Natural killer cell (primary cell): Measurements from ENCODE around the gene ABTB2. TPM values are rescaled to one million over a fixed set of nuclear protein-coding genes. Genes with fewer than 3 reads are reported as not detected.

Source experiments
- ATAC-seq, 3 donors: fragments of 150-1000 bp in 2 of 3; fragments of 200-7000 bp in 1 of 3; cut with Tn5 transposase; 1 replicate in 1 of 3; 2 replicates in 2 of 3; pipeline ENCODE4 v1.10.0; 2021; ENCODE audit warnings: mild to moderate bottlenecking in 2 of 3, moderate library complexity in 2 of 3
- DNase-seq, 2 donors: peaks; one replicate each; pipeline versions ENCODE4 v3.0.0 to v3.0.0-alpha.2; 2013 to 2021; ENCODE audit warnings: mixed read lengths in 1 of 2
- H3K27ac ChIP-seq: one replicate; pipeline ENCODE4 v1.5.1; 2013; ENCODE audit warnings: mild to moderate bottlenecking, low read length
- H3K27me3 ChIP-seq: one replicate; pipeline ENCODE4 v1.6.1; 2013; ENCODE audit warnings: low read length; ENCODE audit not compliant: control insufficient read depth, insufficient read depth
- H3K36me3 ChIP-seq: one replicate; pipeline ENCODE4 v1.6.1; 2013; ENCODE audit warnings: low read length; ENCODE audit not compliant: control insufficient read depth, insufficient read depth
- H3K4me1 ChIP-seq: one replicate; pipeline ENCODE4 v1.6.1; 2013; ENCODE audit warnings: low read length; ENCODE audit not compliant: control insufficient read depth, insufficient read depth
- H3K4me3 ChIP-seq: one replicate; pipeline ENCODE4 v1.5.1; 2013; ENCODE audit warnings: low read length
- H3K9me3 ChIP-seq: one replicate; pipeline ENCODE4 v1.6.1; 2013; ENCODE audit warnings: low read length; ENCODE audit not compliant: control insufficient read depth, insufficient read depth
- H3K27ac Mint-ChIP-seq, 2 donors: one replicate each; pipeline ENCODE4 v1.8.0; 2022; ENCODE audit warnings: mild to moderate bottlenecking in 2 of 2, mixed read lengths in 2 of 2, moderate library complexity in 1 of 2
- H3K27me3 Mint-ChIP-seq, 2 donors: one replicate each; pipeline ENCODE4 v1.8.0; 2022; ENCODE audit warnings: low read depth in 2 of 2, mixed read lengths in 2 of 2
- H3K36me3 Mint-ChIP-seq: one replicate; pipeline ENCODE4 v1.8.0; 2022; ENCODE audit warnings: mixed read lengths
- H3K4me1 Mint-ChIP-seq, 2 donors: one replicate each; pipeline ENCODE4 v1.8.0; 2022; ENCODE audit warnings: mixed read lengths in 2 of 2
- H3K4me3 Mint-ChIP-seq: one replicate; pipeline ENCODE4 v1.8.0; 2022; ENCODE audit warnings: mild to moderate bottlenecking, moderate library complexity, mixed read lengths
- H3K9me3 Mint-ChIP-seq, 2 donors: one replicate each; pipeline ENCODE4 v1.8.0; 2022; ENCODE audit warnings: mixed read lengths in 2 of 2
- CTCF ChIP-seq: fragments of 200-600 bp; IDR thresholded peaks from one replicate; pipeline ENCODE4 v1.8.0; 2022; ENCODE audit warnings: antibody characterized with exemption
- WGBS: methylation state at CpG from one replicate; pipeline ENCODE4 v1.1.7; 2013; ENCODE audit warnings: missing lambda C conversion rate; ENCODE audit not compliant: insufficient coverage; 5-methylcytosine and 5-hydroxymethylcytosine counted together
- intact Hi-C: fragments of 100-400 bp; cut with micrococcal nuclease; formaldehyde crosslinking; loops from one replicate; pipeline ENCODE4 v1.14.2; 2022
- total RNA-seq, 4 donors: library from RNA; stranded (reverse); fragments of 120-200 nt in 1 of 4; gene quantifications; one replicate each; pipeline versions ENCODE4 v1.2.3 to v1.2.4, GENCODE V29; 2013 to 2022

Gene ABTB2
- total RNA-seq, 3 donors from 2014 or later (not counting 1 experiment from before 2014, with no cell fraction given): 0.65 to 1.7 (median 1.1) TPM

GRCh38 chr11:34266090-34266912 is 91.5 kb downstream of the ABTB2 start:
- DNase-seq: no peak
- no peak for ATAC-seq

GRCh38 chr11:34264303-34265110 is 93.3 kb downstream of the ABTB2 start:
- no peak overlapping the region for H3K4me3 Mint-ChIP-seq

More at GRCh38 chr11:34266090-34266912, 91.5 kb downstream of the ABTB2 start:
- intact Hi-C loops: no loop called here
- Histone ChIP-seq H3K4me3 (no peak overlapping the region), H3K4me1 (no peaks in the 10 kb centered on the region), H3K27ac (no peak overlapping the region), H3K27me3 (no peaks in the 10 kb centered on the region), H3K36me3 (no peaks in the 10 kb centered on the region), H3K9me3 (no peaks in the 10 kb centered on the region)
- Mint-ChIP-seq H3K4me1 (peaks cover 0 to 6% of the 10 kb centered on the region in 2 donors), H3K9me3 (no peaks in the 10 kb centered on the region), H3K27me3 (no peaks in the 10 kb centered on the region), H3K27ac (no peak overlapping the region), H3K4me3 (no peak overlapping the region), H3K36me3 (no peaks in the 10 kb centered on the region)
- WGBS: 67% methylated on average over 8 of the region's 11 CpGs
- TF ChIP-seq CTCF: no peak

GRCh38 chr11:34263441-34264091 is 94.2 kb downstream of the ABTB2 start:
- Mint-ChIP-seq H3K27me3 (no peaks in the 10 kb centered on the region), H3K36me3 (no peaks in the 10 kb centered on the region), H3K4me3 (no peak overlapping the region), H3K9me3 (no peaks in the 10 kb centered on the region), H3K27ac (no peak overlapping the region), H3K4me1 (peaks cover 0 to 6% of the 10 kb centered on the region in 2 donors)
- DNase-seq (no peak), ATAC-seq (no peak)
- intact Hi-C loops: no loop called here
- WGBS: 94% methylated on average over 7 of the region's 7 CpGs
- Histone ChIP-seq H3K36me3 (no peaks in the 10 kb centered on the region), H3K4me3 (no peak overlapping the region), H3K4me1 (no peaks in the 10 kb centered on the region), H3K27me3 (no peaks in the 10 kb centered on the region), H3K27ac (no peak overlapping the region), H3K9me3 (no peaks in the 10 kb centered on the region)
- no peak for TF ChIP-seq CTCF

More at GRCh38 chr11:34264303-34265110, 93.3 kb downstream of the ABTB2 start:
- DNase-seq (no peak), ATAC-seq (no peak)
- intact Hi-C loops: no loop called here
- H3K9me3 ChIP-seq: no peaks in the 10 kb centered on the region
- Mint-ChIP-seq H3K27me3 (no peaks in the 10 kb centered on the region), H3K36me3 (no peaks in the 10 kb centered on the region), H3K27ac (no peak overlapping the region), H3K4me1 (peaks cover 0 to 6% of the 10 kb centered on the region in 2 donors), H3K9me3 (no peaks in the 10 kb centered on the region)
- 90% methylated on average over 9 of the region's 11 CpGs for WGBS
- no peak overlapping the region for H3K4me3 ChIP-seq
- H3K4me1 ChIP-seq: no peaks in the 10 kb centered on the region
- H3K36me3 ChIP-seq: no peaks in the 10 kb centered on the region
- no peak overlapping the region for H3K27ac ChIP-seq
- TF ChIP-seq CTCF: no peak
- no peaks in the 10 kb centered on the region for H3K27me3 ChIP-seq
